Measurements from ENCODE around the gene VPS35L.

VPS35L gene

DNA sequence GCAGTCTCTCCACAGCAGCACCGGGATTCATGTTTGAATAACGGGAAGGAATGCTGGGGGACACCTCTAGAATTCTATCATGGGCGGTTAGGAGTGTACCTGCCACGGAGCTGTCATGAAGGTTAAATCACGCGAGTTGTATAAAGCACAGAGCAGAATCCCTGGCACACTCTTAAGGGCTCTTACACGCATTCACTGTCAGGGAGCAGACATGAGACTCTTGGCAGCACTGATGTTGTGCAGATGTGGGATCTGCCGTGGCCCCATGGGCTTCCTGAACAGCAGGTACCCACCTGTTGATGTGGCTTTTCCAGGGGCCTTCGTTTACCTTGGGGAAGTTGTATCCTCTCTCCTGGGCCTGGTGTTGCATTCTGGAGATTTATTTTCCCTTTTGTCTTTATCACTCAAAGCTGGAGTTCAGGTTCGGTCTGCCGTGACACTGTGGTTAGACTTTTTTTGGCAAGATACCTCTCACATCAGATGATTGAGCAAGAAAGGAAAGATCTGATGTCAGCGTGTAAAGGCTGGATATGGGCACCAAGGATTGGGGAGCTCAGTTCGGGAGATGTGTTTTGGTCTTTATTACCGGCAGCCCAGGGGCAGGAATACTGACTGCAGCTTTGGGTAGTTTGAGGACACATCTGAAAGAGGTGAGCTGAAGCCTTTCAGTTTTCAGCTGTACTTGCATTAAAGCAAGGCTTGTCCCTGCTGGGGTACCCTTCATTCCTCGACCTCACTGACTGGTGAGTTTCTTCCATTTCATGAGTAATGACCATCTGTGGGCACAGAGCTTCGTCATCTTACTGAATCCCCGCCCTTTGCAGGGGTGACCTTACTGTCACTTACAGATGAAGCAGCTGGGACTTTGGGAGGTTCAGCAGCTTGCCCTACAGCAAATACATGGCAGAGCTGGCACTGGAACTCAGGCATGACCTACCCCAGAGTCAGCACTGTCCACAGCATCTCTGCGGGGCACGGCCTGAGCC lies 143.3 kb downstream of the VPS35L start:
- no peak for DNase-seq

DNA sequence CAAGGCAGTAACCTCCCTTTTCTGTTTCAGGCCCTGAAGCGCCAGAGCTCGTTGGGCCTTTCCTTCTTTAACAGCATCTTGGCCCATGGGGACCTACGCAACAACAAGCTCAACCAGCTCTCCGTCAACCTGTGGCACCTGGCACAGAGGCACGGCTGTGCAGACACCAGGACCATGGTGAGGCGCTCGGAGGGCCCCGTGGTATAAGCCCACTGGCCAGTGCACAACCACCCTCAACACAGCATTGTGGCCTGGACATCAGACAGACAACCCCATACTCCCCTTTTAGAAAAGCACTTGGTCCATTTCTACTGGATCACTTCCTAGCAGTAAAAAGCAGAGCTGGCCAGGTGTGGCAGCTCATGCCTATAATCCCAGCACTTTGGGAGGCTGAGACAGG lies 144.0 kb downstream of the VPS35L start:
- DNase-seq, result no peak

DNA sequence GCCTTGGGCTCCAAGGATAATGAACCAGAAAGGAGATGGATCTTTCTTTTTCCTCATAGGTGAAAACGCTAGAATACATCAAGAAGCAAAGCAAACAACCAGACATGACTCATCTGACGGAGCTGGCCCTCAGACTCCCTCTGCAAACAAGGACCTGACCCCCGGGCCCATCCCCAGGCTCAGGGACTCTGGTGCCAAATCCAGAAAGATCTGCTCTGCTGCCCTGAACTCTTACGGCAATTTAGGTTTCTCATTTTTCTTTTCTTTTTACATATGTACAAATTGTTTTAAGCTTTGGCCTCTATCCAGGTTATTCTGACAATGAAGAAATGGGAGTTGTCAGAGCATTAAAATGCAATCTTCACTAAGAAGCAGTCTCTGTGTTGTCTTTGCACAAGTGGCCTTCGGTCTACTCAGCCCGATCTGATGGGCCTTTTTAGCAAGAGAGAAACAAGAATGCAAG lies 144.8 kb downstream of the VPS35L start:
- no peak for DNase-seq

DNA sequence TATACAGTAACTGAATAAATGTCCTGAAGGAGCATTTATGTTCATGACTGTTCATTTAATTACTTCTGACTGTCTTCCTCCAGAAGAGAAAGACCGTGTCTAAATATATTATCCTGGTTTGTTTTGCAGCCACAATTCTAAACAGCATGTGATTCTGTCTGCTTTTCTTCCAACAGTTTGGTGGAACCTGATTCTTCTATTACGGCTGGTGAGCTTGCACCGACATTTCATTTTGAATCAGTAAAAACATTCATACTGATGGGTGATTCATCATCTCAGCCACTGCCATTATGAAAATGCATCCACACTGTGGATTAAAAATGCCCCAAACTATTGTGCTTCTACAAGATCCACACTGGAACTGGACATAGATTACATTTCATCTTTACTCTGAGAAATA lies 145.6 kb downstream of the VPS35L start:
- DNase-seq, result no peak

DNA sequence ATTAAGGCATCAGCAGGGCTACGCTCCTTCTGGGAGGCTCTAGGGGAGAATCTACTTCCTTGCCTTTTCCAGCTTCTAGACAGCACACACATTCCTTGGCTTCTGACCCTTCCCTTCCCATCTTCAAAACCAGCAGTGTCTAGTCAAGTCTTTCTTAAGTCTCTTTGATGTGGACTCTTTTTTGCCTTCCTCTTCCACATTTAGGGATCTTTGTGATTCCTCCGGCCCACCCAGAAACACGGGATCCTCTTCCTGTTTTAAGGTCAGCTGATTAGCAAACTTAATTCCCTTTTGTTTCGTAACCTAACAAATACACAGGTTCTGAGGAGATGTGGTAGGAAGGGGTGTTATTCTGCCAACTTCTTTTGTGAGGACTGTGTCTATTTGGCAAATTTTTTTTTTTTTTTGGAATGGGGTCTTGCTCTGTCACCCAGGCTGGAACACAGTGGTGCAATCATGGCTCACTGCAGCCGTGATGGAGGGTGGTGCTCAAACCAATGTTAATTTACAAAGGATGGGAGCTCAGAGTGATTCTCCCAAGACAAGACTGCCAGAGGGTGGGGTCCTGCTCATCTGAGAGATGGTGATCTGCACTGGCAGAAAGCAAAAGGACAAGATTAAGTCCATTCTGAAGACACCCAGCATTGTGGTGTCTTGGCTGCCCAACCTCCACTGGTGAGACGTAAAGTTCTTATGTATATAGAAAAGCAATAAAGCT lies 147.8 kb downstream of the VPS35L start:
- no peak for DNase-seq

DNA sequence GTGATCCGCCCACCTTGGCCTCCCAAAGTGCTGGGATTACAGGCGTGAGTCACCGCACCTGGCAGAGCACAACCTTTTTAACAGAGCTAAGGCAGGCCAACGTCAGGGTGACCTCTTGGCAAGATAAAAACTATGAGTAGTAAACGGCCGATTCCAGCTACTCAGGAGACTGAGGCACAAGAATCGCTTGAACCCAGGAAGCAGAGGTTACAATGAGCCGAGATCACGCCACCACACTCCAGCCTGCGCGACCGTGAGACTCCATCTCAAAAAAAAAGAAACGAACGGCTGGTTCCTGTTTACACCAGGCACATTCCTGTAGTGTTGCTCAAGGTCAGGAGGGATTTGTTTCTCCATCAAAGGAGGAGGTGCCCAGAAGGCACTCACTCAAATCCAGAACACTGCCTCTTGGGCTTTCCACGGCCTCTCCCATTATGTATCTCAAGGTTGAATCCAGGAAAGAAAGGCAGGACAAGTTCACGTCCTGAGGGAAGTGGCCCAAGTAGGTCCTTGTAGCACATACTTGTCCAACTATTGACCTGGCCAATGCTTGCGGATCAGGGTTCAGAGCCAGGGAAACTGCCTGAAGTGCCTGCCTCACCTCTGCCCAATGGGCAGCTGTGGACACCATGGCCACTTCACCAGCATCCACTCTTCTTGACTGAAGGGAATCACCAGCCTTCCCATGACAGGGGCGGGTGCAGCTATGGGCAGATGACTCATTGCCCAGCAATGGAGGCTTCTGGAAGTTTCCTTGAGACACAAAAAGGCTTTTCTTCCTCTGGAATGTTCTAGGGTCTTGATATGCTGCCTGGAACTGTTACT lies 149.0 kb downstream of the VPS35L start:
- peak; percentile 78 for DNase-seq

DNA sequence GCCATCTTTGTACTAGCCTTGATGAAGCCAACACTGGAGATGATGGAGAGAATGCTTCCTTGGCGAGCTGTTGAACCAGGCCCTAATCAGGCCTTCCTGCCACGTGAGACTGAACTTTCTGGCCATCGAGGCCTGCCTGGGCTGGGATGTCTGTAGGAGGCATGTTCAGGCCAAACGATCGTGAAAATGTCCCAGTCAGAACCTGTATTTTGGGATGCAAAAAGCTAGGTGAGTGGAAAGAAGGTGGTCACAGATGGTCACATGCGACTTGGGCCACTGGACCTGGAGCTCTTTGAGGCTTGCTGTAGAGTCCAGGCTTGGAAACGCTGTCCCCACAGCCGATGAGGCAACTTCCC lies 149.6 kb downstream of the VPS35L start:
- DNase-seq, result no peak

DNA sequence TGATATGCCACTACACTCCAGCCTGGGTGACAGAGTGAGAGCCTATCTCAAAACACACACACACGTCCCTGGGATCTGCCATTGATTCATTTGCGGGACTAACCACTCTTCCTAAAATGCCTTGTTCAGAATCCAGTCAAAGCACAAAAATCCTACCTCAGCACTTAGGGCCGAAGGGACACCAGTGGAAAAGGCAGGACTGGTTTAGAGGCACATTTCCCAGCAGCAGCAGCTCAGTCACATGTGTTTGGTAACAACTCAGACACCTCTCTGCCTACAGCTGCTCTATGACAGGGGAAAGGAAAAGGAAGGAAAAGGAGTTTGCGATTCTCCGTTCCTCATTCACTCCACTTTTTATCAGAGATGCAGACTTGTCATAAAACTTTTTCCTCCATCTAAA lies 150.3 kb downstream of the VPS35L start:
- DNase-seq, result no peak

DNA sequence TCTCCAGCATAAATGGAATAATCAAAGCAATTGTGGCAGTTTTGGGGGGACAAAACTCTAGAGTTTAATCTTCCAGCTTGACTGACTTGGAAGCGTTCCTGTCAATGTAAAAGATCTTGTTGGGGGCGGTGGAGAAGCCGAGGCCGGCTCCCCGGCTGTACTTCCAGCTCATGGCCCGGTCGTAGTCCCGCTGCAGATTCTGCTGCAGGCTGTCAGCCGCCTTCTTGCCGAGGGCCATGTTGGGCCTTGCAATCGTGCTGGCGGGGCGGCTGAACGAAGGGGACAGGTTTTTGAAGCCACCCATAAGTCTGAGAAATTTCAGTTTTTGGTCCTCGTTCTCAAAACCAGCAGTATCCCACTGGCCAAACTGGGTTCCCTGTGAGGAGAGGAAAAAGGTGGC lies 151.3 kb downstream of the VPS35L start:
- no peak for DNase-seq

DNA sequence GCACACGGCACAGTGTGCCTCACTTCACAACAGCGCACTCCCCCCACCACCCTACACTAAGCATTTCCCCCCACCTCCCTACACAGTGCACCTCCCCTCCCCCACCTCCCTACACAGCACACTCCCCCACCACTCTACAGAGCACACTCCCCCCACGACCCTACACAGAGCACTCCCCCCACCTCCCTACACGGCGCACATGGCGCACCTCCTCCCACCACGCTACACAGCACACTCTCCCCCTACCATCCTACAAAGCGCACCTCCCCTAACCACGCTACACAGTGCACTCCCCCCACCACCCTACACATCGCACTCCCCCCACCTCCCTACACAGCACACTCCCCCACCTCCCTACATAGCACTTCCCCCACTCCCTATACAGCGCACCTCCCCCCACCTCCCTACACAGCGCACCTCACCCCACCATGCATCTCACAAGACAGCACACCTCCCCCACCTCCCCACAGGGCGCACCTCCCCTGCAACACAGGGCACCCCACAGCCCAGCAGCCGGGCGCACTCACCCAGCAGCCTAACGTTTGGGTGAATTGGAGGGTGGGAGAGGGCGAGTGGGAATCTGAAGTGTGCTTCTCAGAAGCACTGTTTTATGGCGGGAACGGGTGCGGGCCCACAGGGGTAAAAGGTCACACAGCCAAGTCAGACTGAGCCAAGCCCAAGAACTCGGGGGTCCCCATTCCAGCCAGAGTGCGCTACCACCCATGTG lies 152.2 kb downstream of the VPS35L start:
- no peak for DNase-seq

DNA sequence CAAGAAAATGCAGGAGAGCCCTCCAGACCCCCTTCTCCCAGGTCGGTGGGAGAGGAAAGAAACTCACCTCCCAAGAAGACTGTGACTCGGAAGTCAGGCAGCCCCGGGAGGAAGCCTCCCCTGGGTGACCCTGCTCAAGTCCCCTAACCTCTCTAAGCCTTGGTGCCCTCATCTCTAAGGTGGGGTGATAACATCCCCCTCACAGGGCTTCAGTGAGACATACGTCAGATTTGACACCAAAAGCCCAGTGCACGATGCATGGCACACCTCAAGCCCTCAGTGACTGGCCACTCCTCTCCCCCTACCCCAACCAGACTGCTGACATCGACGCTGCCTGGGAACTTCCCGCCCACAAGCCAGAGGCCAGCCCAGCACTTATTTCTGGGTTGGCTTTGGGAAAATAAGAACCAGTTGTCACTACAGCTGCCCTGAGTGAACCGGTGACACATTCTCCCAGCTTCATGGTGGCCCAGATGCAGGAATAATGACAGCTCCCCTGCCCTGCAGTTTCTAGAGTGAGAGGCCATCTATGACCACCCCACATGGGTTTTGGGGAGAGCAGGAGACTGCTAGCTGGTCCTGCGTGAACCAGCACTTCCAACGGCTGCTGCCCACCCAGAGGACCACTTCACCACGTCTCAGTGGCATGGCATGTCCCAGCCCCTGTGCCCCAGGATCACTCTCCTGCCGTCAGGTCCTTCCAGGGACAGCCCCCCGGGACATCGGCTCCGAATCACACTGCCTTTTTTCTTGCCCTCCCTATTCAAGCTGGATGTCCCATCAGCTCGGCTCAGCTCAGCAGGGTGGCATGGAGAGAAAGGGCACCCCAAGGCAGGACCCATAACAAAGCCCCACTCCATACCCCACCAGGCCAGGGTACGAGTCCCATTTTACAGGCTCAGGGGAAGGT lies 153.0 kb downstream of the VPS35L start:
- DNase-seq, result no peak

DNA sequence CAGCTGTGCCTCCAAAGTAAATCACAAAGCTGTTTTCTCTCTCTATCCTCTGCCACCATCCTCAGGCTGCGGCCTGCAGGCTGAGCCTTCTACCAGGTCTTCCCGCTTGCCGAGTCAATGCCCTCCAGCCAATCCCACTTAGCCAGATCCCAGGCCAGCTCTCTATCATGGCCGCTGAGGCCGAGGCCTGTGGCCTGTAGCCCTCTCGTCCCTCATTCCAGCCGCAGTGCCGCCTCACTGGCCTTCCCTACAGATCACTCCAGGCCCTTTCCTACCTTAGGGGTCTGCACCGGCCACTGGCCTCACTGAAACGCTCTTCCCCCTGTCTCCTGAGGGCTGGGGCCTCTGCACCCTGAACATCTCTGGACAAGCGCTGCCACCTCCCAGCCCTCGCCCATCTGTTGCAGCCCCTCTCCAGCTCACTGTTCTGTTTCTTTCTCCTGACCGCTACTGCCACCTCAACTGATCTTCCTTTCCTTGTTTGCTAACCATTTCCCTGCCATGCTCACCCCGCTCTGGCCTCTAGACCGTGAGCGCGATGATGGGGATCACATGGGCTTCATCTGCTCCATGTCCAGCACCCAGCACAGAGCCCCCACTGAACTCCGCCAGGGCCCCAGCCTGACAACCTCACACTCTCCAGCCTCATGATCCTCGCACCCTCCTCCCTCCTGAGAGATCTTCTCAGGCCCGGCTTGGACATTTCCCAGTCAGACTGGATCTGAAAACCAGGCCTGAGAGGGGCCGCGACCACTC lies 154.1 kb downstream of the VPS35L start:
- no peak for DNase-seq

DNA sequence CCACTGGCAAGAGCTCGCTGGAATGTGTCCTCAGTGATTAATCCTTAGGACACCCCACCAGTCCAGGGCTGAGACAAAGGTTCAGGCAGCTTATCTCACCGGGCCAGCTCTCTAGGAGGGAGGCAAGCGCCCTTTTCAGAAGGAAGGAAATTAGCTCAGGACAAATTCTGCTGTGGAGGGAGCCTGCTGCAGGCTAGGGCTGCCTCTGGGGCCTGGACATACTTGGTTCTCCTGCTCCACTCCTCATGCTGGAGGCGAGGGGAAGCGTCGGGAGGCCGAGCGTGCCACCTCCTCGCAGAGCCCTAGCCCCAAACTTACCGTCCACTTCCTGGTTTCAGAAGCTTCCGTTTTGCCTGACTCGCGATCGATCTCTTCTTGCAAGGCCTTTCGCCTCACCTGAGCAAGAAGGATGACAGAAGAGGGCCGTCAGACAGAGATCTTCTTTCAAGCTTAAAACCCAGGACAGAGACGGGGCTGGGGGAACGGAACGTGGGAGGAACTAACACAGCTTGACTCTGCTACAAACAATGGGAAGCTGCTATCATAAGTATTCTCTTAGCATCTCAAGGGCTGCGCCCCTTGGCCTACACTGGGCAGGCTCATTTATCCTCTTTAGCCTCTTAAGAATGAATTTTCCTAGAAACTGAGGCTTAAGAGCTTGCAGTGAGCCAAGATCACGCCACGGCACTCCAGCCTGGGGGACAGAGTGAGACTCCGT lies 154.8 kb downstream of the VPS35L start:
- DNase-seq, result no peak

DNA sequence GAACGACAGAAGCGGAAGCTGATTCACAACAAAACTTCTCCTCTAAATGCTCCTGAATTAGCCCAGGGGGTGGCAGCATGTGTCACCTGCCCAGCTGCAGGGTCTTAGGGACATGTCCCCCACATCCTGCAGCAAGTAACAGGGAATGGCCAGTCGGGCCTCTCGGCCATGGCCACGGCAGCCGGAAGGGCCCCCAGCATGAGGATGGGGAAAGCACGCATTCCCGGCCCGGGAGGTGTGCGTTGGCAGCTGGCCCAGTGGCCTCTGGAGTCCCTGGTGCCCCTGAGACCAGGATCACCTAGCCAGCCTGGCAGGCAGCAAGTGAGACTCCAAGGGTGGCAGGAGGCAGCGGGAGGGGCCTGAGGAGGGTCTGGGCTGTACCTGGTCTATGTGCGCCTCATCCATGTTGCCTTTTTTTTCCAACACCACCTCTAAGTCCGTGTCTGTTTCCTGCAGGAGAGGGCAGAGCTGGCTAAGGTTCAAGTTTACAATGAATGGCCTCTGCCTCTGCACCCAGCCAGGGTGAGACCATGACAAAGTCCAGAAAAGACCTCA lies 155.6 kb downstream of the VPS35L start:
- DNase-seq, result no peak

DNA sequence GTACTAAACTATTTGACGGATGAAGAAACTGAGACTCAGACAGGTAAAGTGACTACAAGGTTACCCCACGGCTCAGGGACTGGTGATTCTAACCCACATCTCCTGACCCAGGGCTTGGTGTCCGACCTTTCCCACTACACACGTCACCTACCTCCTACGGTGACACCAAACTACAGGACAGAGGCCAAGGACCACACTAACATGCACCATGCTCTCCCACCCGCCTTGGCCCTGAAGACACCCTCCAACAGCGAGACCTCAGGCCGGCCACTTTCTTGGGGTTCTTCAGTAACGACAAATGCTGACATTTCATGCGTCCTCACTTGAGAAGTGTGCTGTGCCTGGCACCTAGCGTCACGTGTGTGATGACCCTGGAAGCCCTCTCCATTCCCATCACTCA lies 156.1 kb downstream of the VPS35L start:
- DNase-seq, result no peak

DNA sequence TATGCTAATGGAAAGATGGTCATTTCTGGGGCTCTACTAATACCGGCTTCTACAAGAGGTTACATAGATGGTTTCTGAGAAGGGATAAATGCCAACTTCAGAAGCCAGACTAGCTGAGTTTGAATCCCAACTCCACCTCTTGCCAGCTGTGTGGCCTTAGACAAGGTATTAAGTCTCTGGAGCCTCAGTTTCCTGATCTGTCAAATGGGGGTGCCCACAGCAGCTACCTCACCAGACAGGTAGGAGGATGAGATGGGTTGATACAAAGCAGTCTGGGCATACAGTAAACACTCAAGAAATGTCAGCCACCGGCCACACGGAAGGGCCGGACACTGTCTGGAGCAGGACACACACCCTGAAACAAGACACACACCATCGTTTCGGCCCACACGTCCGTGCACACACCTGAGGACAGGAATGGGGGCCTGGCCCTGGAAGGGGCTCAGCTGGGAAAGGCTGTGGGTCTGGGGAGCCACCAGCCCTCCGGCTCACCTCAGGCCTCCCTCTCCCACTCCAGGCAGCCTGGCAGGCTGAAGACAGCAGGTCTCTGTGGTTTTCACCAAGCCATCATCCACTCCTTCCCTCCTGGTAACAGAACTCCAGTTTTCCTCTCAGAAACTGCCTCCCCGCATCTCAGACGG lies 157.0 kb downstream of the VPS35L start:
- DNase-seq, result no peak

DNA sequence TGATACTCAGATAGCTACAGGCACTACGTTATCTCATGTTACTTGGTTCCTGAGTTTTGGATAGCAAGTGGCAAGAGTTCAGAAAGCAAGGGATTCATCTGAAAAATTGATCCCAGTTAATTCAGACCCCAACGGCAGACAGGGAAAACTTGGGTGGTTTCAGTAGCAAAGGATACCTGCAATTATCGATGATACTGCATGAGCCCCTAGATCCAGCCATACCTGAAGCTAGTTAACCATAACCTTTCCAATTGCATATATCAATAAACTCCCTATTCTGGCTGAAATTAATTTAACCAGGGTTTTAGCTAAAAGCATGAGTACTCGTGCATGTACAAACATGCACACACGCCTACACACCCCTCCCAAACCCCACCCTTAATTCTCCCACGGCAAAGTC lies 158.2 kb downstream of the VPS35L start:
- DNase-seq, result no peak

DNA sequence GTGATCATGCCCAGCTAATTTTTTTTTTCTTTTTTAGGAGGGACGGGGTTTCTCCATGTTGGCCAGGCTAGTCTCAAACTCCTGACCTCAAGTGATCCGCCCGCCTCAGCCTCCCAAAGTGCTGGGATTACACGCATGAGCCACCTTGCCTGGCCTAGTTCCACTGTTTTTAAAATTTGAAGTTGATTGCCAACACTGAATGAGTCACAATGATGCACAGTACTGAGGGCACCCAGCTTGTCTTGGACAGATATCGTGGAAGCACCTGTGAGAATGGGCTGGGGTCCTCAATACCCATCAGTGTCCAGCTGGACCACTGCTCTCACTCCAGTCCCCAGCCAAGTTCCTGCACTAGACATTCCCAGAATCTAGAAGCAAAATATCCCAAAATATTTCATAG lies 160.1 kb downstream of the VPS35L start:
- no peak for DNase-seq

DNA sequence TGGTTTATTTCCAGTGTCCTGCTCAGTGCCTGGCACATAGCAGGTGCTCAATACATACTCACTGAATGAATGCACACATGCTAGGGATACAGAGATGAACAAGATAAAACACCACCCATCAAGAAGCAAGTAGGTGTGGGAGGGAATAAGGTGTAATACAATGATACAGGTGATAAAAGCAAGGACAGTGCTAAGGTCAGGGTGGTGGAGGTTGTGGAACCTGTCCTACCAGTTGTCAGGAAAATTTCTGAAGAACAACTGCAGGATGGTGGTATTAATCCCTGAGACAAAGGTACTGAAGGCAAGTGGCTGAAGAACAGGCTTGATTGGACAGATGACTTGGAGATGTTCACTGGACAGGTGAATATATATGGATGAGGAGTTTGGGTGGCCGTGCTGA lies 160.7 kb downstream of the VPS35L start:
- DNase-seq, result no peak

Data from islet precursor cell (in vitro differentiated cells).